ENCODE data around the gene THADA.
A peak's percentile ranks its signal among the peaks of the same experiment; 100 is the strongest.

THADA gene

DNA sequence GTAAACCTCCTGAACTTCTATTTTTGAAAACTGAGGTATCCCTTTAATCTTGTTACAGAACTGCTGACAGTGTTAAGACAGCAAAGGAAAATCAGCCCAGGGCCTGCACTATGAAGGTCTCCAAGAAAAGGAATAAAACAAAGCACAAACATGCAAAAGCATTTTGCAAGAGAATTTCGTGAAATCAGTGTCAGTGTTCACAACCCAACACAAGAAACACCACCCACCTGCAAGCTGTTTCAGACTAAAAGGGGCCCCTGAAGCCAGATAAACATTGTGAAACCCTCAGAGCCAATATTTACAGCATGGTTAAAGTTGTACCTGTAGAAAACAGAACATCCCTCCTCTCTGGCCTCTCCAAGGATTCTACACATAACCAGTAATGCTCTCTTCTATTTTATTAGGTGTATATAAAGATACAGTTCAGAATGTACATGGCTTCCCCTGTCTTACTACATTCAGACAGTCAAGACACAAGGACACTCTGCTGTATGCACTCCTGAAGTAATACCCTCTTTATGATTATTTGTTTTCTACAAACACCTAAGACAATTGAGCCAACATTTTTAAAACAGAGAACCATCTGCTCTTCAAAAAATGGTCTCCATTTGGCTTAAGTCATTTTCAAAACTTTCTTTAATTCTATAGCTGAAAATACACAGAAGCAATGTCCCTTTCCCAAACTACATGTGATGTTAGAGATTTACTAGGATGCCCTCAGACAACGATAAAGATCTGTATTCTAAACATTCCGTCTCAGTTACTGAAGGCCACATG lies 219.9 kb downstream of the THADA start:
- no peak for DNase-seq

DNA sequence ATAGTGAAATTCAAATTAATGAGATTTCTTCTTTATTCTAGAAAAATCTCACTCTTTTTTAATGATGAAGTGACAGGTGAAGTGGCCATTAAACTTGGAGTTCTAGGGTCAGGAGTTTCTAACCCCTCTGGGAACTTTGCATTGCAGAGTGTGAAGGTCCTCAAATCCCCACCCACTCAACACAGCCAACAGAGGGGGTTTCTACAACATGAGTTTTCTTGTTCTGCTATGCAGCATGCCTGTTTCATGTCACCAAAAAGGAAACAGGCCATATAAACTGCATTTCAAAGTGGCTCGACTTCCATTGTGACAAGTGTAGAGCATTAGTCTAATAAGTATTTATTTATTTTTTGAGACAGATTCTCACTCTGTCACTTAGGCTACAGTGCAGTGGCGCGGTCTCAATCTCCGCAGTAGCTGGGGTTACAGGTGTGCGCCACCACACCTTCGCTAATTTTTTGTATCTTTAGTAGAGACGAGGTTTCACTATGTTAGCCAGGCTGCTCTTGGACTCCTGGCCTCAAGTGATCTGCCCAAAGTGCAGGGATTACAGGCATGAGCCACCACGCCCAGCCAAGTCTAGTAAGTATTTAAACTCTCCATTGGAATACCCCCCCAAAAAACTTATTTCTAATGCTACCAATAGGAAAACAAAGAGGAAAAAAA lies 223.3 kb downstream of the THADA start:
- DNase-seq, result no peak

DNA sequence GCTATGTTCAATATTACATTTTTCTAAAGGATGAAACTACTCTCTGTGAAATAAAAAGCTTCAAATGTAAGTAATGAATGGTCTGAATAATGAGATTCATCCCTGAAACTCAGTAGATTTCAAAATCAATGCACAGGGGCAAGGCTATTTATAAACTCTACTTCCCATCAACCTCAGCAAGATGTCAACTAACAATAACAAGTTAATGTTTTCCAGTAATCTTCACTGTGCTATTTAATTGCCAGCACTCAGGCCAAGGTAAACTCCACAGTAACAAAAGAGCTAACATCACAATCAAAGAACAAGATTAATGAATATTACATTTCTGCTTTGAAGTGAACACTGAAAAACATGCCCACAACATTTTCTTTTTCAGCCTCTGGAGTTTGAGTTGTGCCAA lies 225.1 kb downstream of the THADA start:
- DNase-seq, result no peak

DNA sequence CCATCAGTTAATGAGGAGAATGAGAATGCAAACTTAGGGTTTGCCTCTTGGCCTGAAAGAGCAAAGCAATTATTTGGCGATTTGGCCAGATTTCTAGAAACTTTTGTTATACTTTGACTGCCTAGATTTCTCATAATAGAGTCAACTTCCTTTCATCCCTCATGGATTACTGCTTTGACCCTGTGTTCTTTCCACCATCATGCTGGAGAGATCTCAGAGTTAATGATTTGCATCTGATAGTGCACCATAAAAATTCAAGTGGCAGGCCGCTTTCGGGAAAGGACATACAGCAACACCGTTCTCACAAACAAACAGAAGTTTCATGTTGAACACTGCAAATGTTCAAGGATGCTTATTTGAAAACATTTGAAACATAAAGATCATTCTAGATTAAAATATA lies 225.7 kb downstream of the THADA start:
- no peak for DNase-seq

DNA sequence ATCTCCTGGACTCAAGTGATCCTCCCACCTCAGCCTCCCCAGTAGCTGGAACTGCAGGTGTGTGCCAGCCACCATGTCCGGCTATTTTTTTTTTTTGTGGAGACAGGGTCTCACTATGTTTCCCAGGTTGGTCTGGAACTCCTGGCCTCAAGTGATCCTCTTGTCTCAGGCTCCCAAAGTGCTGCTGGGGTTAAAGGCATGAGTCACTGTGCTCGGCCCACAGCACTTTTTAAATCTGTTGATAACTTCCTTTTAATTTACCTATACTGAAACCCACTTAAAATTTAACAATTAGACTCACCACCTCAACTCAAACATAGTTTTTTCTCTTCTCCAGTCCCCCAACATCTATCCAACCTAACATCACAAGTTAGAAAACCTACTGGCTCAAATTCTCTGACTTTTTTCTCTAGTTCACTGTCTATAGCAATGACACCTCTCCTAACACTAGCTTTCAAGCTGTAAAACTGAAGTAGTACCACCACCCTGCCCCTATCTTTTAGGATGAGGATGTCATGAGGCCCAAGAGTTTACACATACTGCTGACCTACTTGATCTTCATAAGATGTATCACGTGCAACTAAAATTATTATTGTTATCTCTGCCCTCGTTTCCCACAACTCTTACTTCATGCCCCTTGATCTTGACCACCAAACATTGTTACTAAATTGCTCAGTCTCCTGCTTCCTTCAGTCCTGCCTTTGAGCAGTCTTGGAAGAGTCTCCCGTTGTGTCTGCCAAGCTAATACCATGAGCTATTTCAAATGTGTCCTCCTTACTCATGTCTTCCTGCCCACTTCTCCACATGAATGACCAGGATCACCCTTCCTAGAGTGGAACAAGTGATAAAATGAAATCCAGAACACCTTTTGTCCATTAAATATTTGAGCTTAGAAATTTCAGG lies 227.1 kb downstream of the THADA start:
- DNase-seq, result no peak

DNA sequence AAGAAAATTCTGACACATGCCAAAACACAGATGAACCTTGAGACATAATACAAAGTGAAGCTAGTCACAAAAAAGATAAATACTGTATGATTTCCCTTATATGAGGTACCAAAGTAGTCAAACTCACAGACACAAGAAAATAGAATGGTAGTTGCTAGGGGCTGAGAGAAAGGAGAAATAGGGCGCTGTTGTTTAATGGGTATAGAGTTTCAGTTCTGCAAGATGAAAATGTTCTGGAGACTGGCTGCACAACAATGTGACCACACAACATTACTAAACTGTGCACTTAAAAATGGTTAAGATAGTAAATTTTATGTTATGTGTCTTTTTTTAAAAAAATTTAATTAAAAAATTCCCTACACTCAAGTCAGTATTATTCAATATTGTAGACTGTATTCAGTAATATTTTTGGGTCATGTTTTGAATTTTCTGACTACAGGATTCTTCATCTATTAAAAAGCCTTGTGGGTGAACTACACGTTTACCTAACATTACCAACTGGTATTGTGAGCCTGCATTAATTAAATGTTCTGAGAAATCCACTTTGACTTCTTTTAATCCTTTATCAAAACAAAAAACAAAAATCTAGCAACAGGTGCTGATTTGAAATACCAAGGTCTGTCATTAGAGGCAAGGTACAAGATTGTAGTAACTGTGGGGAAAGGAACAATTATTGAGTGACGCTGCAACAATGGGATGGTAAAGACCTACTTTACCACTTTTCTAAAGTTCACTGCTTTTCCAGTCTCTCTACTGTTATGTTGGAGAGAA lies 228.6 kb downstream of the THADA start:
- no peak for DNase-seq

DNA sequence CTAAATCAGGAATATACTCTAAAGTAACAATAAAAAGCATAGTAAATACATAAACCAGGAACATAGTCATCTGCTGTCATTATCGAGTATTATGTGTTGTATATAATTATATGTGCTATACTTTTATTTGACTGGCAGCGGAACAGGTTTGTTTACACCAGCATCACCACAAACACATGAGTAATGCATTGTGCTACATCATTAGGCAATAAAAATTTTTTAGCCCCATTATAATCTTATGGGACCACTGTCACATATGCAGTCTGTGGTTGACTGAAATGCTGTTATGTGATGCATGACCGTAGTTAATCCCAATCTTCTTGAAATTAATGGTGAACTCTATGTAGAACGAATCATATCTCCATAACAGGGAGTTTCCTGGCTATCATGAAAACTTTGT lies 232.7 kb downstream of the THADA start:
- no peak for DNase-seq

DNA sequence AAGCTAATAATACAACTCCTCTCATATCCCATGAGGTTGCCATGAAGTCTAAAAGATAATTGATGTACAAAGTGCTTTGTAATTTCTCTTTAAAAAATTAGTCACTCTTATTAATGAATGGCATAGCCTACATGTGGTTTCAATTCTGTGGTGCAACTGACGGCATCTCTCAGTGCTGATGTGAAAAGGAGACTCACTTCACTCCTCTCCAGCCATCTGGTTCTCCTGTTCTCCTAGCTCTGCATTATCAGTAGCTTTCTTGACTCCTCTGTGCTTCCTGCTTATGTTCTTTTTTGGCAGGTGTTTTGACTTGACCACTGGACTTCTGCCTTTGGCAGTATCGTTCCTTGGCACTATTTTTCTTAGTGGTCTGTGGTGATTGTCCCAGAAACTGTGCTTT lies 234.6 kb downstream of the THADA start:
- DNase-seq, result no peak

DNA sequence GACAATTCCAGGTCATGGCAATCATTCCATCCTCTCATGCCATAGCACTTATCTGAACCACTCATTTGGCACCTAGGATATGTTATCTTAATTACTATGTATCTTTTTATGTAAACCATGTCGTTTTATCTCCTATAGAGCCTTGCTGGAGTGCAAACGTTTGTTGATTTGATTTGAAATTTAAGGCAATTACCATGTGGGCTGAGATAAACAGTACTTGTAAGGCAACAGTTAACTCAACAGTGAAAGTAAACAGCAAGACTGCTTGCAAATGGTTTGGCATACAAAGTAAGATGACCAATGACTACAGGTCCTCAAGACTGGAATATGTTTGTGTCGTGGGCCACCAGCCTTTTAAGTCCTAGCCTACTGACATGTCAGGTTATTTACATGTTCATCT lies 235.7 kb downstream of the THADA start:
- no peak for DNase-seq

DNA sequence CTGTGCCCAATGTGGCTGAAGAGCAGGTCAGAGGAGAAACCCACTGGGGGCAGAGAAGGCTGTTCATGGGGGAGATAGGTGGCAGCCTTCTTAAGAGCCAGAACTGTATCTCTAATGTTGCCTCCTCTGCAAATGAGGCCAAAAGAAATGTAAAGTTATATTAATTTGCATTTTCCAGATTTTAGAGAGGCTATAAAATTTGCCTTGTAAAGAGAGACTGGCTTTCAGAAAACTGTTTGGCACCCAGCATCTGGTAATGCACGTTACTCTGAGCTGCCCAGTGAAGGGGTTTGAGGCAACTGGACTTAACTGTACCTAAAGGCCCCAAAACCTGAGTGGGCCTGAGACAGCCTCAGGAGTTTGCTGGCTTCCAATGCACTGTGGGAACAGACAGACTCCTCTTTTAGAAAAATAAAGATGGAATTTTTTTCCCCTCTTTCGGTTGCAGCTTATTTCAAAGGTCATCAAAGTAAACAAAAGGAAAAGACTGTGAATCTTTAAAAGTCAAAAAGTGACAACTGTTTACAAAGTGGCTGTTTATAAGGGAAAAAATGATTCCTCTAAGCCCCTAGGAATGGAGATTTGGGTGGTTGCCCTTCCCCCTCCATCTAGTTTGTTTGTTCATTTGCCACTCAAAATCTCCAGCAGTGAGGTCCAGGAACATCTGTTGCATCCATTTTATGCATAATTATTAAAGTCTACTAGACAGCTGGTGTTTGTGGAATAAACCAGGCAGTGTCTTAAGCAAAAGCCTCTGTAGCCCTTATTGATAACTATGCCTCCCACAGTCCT lies 237.2 kb downstream of the THADA start:
- DNase-seq, result peak; percentile 14 to 45

DNA sequence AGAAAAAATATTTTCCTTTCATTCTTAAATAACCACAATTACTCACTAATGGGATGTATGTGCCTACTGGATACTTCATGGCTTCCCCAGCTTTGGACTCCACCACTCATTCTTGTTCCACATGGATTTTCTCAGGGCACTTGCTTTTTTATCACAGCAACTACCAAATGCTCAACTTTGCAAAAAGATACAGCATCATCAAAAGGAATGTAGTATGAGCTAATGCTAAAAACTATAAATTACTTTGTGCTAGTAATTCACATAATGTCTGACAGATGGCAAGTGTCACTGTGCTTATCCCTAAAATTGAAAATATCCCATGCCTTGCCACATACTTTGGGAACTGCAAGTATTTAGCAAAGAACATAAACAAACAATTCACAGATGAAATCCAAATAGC lies 239.1 kb downstream of the THADA start:
- no peak for DNase-seq

DNA sequence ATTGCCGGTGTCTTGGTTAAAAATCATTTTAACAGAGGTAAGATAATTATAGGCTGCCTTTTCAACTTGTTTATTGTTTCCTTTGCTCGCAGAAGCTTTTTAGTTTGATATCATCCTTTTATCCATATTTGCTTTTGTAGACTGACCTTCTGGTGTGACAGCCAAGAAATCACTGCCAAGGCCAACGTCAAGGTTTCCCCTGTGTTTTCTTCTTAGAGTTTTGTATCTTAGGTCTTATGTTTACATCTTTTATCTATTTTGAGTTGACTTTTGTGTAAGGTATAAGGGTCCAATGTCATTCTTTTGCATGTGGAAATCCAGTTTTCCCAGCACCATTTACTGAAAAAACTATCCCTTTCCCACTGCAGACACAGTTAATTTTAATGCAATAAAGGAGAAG lies 240.4 kb downstream of the THADA start:
- DNase-seq, result no peak

DNA sequence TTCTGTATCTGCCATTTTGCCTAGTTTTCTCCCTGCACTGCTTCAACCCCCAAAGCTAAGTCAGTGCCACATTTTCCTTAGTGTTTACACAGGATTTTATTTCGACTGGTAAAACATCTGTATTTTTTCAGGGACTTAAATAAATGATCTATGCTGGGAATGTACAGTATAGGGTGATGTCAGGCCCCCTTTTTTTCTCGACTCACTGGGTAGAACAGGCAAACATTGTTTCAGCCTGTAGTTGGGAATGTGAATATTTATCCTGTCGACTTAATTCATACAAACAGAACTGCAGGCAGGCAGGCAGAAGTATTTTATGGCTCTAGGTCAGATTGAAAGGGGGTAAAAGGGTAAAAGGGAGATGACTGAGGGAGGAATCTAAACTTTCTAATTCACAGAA lies 245.9 kb downstream of the THADA start:
- no peak for DNase-seq

DNA sequence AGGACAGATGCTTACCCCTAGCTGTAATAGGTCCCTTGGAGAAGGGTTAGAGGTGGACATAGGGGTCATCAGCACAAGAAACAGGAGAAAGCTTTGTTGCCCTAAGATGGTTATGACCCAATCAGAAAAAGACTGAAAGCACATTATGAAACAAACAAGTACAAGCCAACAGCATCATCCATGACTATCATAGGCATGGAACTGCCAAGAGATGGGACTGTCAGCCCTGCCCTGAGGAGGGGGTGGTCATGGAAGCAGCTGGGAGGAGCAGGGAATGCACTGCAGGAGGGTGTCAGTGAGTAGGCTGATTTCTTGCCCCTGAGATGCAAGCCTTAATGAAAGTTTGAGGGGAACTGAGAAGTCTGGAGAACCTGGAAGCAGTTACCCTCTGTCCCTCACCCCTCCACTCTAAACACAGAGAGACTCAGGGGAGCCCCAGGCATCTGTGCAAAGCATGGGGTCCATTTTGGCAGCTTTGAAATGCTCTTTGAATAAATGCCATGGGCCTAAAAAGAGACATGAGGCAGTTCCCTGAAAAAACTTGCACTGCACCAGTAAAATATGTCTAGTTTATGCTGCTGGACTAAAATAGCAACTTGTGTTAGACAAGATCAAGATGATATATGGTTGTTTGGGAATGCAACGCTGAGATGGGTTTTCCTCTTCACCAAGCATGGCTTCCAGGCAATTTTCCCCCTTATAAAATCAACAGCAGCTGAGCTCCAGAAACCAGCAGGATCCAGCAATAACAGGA lies 246.8 kb downstream of the THADA start:
- peak in 1 of 2 experiments; percentile 46 for DNase-seq

DNA sequence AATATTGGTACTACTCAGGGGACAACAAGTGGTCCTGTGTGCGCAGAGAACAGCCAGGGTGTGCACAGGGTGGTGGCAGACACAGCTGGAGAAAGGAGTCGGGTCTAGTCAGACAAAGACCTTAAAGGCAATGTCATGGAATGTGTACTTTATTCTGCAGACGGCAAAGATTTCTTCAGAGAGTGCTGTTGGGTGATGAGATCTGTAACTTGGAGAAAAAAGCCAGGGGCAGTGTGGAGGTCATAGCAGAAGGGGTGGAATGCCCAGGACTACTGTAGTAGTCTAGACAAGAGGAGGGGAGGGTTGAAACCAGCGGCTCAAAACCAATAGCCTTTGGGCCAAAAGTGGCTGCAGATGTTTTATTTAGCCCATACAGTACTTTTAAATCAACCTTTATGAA lies 248.1 kb downstream of the THADA start:
- DNase-seq, result no peak

DNA sequence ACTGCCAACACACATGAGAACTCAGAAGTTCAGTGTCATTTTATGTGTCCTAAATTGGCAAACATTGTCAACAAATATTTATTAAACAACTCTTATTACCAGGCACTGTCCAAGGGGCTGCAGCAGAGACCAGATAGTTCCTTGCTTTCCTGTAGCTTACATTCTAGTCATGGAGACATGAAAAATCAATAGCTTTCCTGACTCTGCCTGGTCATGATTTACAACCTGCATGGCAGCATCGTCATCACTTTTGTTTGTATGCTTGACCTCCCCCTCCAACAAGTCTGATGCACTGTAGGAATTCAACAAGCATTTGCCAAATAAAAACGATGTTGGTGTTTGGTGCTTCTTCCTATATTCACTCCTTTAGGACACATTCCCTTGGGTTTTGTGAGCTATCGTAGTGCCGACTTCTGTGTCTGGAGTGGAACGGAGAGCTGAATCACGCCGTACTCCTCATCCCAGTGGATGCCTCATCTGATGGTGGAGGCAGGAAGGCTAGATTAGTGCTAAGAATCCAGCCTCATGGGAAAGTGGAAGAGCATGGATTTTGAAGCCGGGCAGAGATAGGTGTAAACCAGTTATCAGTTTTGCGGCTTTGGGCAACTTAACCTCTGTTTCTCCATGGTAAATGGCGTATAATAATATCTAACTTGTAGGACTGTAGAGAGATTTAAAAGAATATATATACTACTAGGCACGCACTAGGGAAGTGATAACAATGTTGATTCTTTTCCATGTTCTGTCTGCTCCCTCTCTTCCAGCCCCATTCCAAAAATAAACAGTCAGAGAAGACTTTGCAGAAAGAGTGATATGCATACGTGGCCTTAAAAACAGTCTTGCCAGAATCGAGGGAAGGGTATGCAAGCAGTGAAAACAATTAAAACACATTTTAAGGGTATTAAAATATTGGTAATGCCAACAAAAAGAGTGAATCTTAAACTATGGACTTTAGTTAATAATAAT lies 249.0 kb downstream of the THADA start:
- DNase-seq, result no peak

DNA sequence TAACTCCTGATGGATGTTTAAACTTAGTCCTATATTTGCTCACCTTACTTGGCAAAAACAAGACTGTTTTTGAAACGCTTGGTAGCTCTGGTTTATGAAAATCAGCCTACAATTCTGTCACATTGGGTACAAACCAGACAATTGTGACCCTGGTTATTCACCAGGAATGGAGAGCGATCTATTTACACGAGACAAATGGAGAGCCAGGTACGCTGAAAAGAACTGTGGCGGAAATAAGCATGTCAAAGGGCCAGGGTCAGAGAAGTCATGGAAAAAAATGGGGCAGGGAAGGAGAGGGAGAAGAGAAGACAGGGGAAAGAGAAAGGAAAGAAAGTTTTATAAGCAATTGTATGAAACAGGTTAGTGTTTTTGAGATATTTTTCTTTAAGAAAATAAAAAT lies 250.0 kb downstream of the THADA start:
- DNase-seq, result no peak

DNA sequence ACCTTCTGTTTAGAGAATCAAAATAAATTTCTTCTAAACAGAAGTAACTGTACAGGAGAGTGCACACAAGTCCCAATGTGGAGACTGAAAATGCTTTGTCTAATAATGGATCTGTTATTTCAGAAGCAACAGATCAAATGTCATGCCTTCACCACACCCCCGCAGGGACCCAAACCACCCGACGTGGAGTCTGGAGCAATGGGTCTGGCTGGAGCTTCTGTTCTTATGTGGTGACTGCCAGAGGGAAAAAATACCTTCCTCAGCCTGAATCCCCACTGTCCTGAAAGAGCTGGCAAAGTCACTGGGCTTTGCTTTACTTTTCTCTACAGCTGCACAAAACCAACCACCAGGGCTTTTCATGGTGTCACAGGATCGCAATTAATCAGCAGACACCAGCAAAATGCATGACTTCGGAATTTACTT lies 250.4 kb downstream of the THADA start:
- DNase-seq, result peak in 1 of 2 experiments; percentile 36

DNA sequence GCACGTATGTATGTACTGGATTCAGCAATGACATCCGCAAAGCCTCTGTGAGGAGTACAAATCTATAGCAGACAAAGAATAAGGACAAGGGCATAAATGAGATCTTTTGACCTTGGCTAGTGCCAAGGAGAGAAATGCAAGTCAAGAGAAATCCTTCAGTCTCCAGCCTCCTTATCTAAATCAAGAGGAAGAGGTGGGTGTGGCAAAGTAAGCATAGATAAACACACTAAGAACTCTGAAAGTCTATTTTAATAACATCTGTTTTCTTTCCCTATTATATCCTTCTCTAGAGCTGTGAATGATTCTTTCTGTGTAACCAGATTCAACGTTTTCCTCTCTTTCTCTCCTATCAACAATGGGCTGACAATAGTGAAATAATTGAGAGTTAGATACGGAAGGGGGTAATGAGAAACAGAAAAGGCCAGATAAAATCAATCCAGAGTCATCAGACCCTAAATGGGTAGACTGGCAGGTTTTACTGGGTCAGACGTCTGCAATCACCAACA lies 250.9 kb downstream of the THADA start:
- no peak for DNase-seq

Measured in NCI-H446 (cell line).